ENCODE results near the gene HSF2BP. TPM values are rescaled to one million over a fixed set of nuclear protein-coding genes. Genes with fewer than 3 reads are reported as not detected.

HSF2BP gene
- polyA plus RNA-seq, 1 donor (not counting 4 experiments of a cell fraction or from before 2014, with no cell fraction given) = 6.1 TPM

- Histone ChIP-seq H3K79me2 (ENCODE audit: control insufficient read depth, insufficient read depth, low read length) (no peaks in the 10 kb centered on the region), H3K27ac (ENCODE audit: control insufficient read depth, insufficient read depth, low read length) (no peak overlapping the region), H3K4me2 (ENCODE audit: control insufficient read depth, extremely low read depth, insufficient read depth, low read depth, low read length) (no peak overlapping the region), H2AFZ (ENCODE audit: control insufficient read depth, low read length) (no peak overlapping the region), H3K9me3 (ENCODE audit: control insufficient read depth, low read depth, low read length) (no peaks in the 10 kb centered on the region), H3K4me3 (ENCODE audit: control insufficient read depth in 2 of 3, extremely low read depth in 1 of 3, insufficient read depth in 2 of 3, low read depth in 1 of 3, low read length in 3 of 3) (no peak overlapping the region), H3K9me1 (ENCODE audit: control insufficient read depth, extremely low read depth, insufficient read depth, low read length) (no peaks in the 10 kb centered on the region), H3K27me3 (ENCODE audit: control insufficient read depth, extremely low read depth, insufficient read depth, low read length) (no peaks in the 10 kb centered on the region), H4K20me1 (ENCODE audit: control insufficient read depth, extremely low read depth, insufficient read depth, low read length) (no peaks in the 10 kb centered on the region), H3K36me3 (ENCODE audit: control insufficient read depth in 2 of 2, extremely low read depth in 1 of 2, insufficient read depth in 2 of 2, low read length in 2 of 2) (peaks cover 39 to 55% of the 10 kb centered on the region in 2 experiments), H3K9ac (ENCODE audit: control insufficient read depth, extremely low read depth, insufficient read depth, low read length) (no peak overlapping the region), H3K4me1 (ENCODE audit: control insufficient read depth, extremely low read depth, insufficient read depth, low read length) (no peaks in the 10 kb centered on the region)
- TF ChIP-seq, protein P1, sequence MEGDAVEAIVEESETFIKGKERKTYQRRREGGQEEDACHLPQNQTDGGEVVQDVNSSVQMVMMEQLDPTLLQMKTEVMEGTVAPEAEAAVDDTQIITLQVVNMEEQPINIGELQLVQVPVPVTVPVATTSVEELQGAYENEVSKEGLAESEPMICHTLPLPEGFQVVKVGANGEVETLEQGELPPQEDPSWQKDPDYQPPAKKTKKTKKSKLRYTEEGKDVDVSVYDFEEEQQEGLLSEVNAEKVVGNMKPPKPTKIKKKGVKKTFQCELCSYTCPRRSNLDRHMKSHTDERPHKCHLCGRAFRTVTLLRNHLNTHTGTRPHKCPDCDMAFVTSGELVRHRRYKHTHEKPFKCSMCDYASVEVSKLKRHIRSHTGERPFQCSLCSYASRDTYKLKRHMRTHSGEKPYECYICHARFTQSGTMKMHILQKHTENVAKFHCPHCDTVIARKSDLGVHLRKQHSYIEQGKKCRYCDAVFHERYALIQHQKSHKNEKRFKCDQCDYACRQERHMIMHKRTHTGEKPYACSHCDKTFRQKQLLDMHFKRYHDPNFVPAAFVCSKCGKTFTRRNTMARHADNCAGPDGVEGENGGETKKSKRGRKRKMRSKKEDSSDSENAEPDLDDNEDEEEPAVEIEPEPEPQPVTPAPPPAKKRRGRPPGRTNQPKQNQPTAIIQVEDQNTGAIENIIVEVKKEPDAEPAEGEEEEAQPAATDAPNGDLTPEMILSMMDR (optimal IDR thresholded peaks at IDR 0.05 in 1 of 3, IDR thresholded peaks at IDR 0.05 in 1 of 3, conservative IDR thresholded peaks at IDR 0.05 in 1 of 3; ENCODE audit: extremely low read depth in 1 of 3, insufficient read depth in 2 of 3, low read length in 3 of 3) = no peak
- no peak for TF ChIP-seq EZH2 (IDR thresholded peaks at IDR 0.05; ENCODE audit: low read length)
- FAIRE-seq = no peak
- no peak for DNase-seq (ENCODE audit: low read depth, low spot score)
- dilution Hi-C loops (cut with MboI; ENCODE audit: extremely low pct_ligation_motif_present, low sequenced_read_pairs) = no loop called here
Observed at GRCh38 chr21:43687566-43688399, 28.5 kb upstream of the HSF2BP start.

DNA sequence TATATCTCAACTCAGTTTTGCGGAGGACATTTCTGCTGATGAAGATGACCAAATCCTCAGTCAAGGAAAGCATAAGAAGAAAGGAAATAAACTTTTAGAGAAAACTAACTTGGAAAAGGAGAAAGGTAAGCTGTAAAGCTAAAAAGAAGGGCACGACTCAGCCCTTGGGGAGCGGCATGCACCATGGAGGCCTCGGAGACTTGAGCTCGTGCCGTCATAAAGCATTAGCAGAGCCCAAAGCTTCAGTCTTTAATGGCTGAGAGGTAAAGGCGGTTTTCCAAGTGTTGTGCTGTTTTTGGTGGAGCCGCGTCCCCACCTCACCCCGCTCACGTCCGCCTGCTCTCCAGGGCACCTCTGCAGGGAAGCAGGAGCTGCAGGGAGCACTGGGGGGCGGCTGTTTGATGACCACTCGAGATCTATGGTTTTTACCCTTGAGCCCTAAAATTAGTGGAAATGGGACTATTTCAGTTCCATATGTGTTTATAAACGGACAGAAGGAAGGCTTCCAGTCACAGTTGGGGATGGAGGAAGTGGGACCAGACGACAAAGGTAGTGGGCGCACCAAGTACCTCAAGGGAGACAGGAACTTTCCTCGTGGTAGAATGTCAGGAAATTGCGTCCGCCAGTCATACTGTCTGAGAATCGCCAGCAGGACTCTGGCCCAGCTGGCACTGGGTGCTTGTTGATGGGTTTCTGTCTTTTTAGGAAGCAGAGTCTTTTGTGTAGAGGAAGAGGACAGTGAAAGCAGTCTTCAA lies 27.7 kb upstream of the HSF2BP start:
- DNase-seq (ENCODE audit: low read depth, low spot score) (no peak), FAIRE-seq (no peak)
- no peak overlapping the region for H3K9ac ChIP-seq (ENCODE audit: control insufficient read depth, extremely low read depth, insufficient read depth, low read length)
- H3K4me2 ChIP-seq (ENCODE audit: control insufficient read depth, extremely low read depth, insufficient read depth, low read depth, low read length) = no peak overlapping the region
- H3K4me1 ChIP-seq (ENCODE audit: control insufficient read depth, extremely low read depth, insufficient read depth, low read length) = peaks cover 2% of the 10 kb centered on the region
- dilution Hi-C loops (cut with MboI; ENCODE audit: extremely low pct_ligation_motif_present, low sequenced_read_pairs) = no loop called here
- H3K27me3 ChIP-seq (ENCODE audit: control insufficient read depth, extremely low read depth, insufficient read depth, low read length) = no peaks in the 10 kb centered on the region
- H2AFZ ChIP-seq (ENCODE audit: control insufficient read depth, low read length) = no peak overlapping the region
- no peaks in the 10 kb centered on the region for H3K79me2 ChIP-seq (ENCODE audit: control insufficient read depth, insufficient read depth, low read length)
- no peaks in the 10 kb centered on the region for H3K9me1 ChIP-seq (ENCODE audit: control insufficient read depth, extremely low read depth, insufficient read depth, low read length)
- no peak for TF ChIP-seq EZH2 (IDR thresholded peaks at IDR 0.05; ENCODE audit: low read length)
- TF ChIP-seq, protein P1 (optimal IDR thresholded peaks at IDR 0.05 in 1 of 3, IDR thresholded peaks at IDR 0.05 in 1 of 3, conservative IDR thresholded peaks at IDR 0.05 in 1 of 3; ENCODE audit: extremely low read depth in 1 of 3, insufficient read depth in 2 of 3, low read length in 3 of 3) = no peak
- H3K27ac ChIP-seq (ENCODE audit: control insufficient read depth, insufficient read depth, low read length) = no peak overlapping the region
- peaks cover 3% of the 10 kb centered on the region for H4K20me1 ChIP-seq (ENCODE audit: control insufficient read depth, extremely low read depth, insufficient read depth, low read length)
- no peak overlapping the region for H3K4me3 ChIP-seq (ENCODE audit: control insufficient read depth in 2 of 3, extremely low read depth in 1 of 3, insufficient read depth in 2 of 3, low read depth in 1 of 3, low read length in 3 of 3)
- H3K36me3 ChIP-seq (ENCODE audit: control insufficient read depth in 2 of 2, extremely low read depth in 1 of 2, insufficient read depth in 2 of 2, low read length in 2 of 2) = peaks cover 43 to 58% of the 10 kb centered on the region in 2 experiments
- H3K9me3 ChIP-seq (ENCODE audit: control insufficient read depth, low read depth, low read length) = no peaks in the 10 kb centered on the region
